SK-N-MC (cell line): Measurements from ENCODE around the gene ATP5F1D.

Experiments
- EZH2 ChIP-seq: fragments of 200-600 bp; sonication (generic); IDR thresholded peaks from one replicate; pipeline ENCODE4 v1.6.1; 2017; ENCODE audit warnings: antibody characterized with exemption
- POLR2AphosphoS5 ChIP-seq: IDR thresholded peaks from 2 replicates; pipeline ENCODE4 v1.6.1; 2012; ENCODE audit warnings: mild to moderate bottlenecking, low read depth, low read length, borderline replicate concordance

DNA sequence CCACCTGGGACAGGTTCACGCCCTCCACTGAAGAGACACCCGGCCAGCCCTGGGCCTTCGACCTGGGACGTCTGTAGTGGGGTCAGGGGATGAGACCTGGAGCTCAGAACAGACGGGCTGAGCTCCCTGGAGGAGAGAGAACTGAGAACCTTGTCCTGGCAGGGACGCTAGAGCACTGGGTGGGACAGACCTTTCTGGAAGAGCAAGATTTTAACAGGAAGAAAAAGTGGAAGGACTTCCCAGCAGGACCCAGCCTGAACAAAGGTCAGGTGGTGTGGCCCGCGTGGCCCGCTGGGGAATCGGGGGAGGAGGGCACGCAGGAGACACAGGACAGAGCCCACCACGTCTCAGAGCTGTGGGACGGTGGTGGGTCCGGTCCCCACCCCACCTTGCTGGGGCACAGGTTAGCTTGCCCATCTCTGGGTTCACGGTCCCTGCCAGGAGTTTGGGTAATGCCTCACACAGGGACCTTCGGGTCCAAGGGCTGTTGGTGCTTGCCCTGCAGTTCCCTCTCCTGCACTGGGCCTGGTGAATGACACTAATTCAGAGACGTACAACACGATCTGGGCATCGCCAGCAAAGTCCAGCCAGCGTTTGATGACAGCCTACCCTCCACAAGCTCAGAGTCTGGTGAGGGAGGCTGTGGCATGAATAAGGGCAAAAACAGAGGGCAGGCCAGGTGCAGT, 42.9 kb downstream of the ATP5F1D start:
- TF ChIP-seq POLR2AphosphoS5 (no peak), EZH2 (no peak)
